HG03575 (cell line): Measurements from ENCODE around the gene SEPHS2.
"Not testable (repeated sequence)": the region's sequence is repeated elsewhere in the genome, so short reads cannot be mapped to it uniquely, and the experiment has no call there.

Experiments
- ATAC-seq: cut with Tn5 transposase; IDR thresholded peaks from one replicate; pipeline ENCODE4 v1.9.1; 2021; ENCODE audit not compliant: unreplicated experiment, insufficient number of reproducible peaks, low FRiP score; ENCODE audit errors: extremely low read depth

SEPHS2 gene

DNA sequence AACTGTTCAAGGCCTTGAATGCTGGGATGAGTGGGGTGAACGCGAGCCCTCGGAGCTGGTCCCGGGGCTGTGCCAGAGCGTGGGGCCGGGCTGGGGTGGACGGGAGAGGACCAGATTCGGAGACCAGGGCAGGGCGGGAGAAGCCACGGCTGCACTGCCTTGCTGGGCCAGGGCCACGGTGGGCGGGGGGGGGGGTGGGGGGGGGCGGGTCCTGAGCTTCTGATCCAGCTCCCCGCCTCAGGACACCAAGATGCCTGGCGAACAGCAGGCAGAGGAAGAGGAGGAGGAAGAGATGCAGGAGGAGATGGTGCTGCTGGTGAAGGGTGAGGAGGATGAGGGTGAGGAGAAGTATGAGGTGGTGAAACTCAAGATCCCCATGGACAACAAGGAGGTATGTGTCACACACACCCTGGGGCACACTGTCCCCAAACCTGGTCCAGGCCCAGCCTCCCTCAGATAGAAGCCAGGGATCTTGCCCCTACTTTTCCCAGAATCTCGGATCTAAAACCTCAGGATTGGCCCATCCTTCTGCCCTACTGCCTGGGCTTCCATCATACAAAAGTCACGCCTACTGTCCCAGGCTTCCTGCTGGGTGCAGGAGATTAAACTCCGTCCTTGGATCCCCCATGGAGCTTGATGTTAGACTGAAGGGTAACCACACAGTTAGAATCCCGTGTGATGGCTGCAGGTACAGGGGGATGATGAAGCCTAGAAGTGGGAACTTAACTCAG, 37.7 kb downstream of the SEPHS2 start:
- no peak for ATAC-seq

DNA sequence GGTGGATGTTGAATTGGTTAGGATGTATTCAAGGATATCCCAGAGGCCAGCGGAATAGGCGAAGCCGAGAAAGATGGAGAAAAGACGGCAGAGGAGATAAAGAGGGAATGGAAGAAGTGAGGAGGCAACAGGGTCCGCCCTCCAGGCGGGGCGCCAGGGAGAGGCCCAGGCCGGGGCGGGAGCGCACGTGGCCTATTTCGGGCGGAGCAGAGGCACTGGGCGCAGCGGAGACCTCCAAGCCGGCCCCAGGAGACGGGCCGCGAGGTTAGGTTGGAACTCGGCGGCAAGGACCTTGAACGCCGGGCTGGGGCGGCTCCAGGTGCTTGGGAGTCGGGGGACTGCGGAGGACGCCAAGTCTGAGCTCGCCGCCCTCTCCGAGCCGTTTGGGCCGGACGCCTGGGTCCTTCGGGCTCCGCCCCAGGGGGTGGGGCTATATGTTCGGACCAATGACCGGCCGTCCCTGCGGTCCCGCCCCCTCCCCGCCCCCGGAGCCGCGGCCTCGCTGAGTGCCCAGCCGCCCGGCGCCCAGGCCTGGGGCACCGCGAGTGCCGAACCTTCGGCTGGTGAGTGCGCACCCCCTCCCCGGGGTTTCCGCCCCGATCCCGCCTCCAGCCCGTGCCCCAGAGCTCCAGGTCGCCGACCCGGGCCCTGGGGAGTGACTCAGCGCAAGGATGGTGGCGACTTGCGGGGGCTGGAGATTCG, 38.4 kb downstream of the SEPHS2 start, which contains the start of gene ZNF771:
TSS of gene ZNF771 (plus strand) at position 505 of the 702 bp plus-strand sequence. CDS start 448 bp downstream, outside the sequence.
- ATAC-seq = no peak

DNA sequence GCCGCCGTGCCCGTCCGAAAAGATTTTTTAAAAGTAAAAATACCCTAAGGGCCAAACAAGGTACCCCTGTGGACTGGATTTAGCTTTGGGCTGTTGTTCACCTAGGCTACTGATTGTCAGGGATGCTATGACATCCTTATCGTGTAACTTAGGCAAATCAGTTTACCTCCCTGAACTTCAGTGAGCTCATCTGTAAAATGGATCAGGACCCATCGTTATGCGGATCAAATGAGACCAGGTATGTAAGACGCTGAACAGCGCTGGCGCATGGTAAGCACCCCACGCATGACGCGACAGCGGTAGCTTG, 38.9 kb downstream of the SEPHS2 start:
- ATAC-seq = no peak

DNA sequence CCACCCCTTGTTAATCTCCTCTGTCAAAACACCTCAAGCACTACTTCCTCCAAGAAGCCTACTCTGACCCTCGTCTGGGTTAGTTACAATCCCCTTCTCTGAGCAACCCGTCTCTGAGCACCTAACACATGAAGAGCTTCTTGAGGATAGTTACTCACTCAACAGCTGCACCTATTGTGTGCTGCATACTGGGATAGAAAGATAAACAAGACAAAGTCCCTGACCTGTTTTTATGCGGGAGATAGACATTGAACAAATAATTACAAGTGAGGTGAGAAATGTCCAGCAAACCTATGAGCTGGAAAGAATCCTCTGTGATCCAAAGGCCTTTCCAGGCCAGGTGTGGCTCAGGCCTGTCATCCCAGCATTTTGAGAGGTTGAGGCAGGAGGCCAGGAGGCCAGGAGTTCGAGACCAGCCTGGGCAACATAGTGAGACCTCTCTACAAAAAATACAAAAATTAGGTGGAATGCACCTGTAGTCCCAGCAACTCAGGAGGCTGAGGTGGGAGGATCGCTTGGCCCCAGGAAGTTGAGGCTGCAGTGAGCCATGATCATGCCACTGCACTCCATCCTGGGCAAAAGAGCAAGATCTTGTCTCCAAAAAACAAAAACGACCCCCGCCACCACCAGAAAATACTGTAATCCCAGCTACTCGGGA, 43.8 kb downstream of the SEPHS2 start:
- ATAC-seq = no peak

DNA sequence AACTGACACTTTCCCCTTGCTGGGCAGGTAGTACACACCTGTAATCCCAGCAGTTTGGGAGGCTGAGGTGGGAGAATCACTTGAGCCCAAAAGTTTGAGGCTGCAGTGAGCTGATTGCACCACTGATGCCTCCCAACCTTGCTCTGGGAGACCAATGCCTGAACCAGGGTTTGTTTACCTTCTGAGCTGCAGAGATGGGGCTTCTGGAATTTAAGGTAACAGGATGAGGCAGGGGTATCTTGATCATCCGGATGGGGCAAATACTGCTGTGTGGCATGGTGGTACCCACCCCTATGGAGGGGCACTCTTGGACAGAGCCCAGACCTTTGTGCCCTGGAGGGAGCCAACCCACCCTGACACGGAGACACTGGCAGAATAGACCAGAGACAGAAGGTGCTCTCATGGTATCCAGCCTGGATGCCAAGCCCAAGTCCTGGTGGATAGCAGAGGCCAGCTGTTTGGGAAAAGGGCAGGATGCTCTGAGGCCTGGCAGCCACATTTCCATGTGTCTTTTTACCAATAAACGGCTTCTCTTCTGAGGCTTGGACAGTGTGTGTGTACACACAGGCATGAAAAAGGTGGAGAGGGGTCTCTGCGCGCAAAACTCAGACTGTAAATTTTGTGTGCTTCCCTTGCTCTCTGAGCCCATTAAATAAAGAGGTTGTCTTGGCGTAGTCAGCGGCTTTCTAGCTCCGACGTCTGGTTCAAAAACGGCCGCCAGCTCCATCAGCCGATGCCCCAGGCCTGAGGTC, 46.1 kb downstream of the SEPHS2 start:
- no peak for ATAC-seq

DNA sequence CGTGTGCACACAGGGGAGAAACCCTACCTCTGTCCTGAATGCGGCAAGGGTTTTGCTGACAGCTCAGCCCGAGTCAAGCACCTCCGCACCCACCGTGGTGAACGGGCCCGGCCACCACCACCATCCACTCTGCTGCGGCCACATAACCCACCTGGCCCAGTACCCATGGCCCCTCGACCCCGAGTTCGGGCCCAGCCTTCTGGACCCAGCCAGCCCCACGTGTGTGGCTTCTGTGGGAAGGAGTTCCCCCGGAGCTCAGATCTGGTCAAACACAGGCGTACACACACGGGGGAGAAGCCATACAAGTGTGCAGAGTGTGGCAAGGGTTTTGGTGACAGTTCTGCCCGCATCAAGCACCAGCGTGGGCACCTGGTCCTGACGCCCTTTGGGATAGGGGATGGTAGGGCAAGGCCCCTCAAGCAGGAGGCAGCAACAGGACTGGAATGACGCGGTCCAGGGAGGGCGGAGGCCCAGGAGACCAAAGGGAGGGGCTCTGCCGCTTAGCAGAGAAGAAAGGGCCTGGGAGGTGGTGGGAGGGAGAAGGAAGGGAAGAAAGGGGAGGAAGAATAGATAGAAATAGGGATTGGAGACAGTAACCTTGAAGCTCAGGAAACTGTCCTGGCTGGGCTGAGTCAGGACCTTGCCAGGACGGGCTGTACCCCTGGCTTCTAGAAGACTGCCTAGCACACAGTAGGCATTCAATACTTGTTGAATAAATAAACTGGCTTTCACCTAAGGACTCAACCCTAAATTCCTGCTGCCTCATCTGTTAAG, 46.8 kb downstream of the SEPHS2 start:
- no peak for ATAC-seq

DNA sequence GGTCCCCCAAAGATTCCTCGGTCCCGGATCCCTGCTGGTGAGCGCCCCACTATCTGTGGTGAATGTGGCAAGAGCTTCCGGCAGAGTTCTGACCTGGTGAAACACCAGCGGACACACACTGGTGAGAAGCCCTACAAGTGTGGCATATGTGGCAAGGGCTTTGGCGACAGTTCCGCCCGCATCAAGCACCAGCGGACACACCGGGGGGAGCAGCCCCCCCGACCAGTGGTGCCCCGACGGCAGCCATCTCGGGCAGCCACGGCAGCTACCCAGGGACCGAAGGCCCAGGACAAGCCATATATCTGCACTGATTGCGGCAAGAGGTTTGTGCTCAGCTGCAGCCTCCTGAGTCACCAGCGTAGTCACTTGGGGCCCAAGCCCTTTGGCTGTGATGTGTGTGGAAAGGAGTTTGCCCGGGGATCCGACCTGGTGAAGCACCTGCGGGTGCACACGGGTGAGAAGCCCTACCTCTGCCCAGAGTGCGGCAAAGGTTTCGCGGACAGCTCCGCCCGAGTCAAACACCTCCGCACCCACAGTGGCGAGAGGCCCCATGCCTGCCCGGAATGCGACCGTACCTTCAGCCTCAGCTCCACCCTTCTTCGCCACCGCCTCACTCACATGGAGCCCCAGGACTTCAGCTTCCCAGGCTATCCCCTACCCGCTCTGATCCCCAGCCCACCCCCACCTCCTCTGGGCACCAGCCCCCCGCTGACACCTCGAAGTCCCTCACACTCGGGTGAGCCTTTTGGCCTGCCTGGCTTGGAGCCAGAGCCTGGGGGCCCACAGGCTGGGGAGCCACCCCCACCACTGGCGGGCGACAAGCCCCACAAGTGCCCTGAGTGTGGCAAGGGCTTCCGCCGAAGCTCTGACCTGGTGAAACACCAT, 47.7 kb downstream of the SEPHS2 start:
- ATAC-seq = no peak

DNA sequence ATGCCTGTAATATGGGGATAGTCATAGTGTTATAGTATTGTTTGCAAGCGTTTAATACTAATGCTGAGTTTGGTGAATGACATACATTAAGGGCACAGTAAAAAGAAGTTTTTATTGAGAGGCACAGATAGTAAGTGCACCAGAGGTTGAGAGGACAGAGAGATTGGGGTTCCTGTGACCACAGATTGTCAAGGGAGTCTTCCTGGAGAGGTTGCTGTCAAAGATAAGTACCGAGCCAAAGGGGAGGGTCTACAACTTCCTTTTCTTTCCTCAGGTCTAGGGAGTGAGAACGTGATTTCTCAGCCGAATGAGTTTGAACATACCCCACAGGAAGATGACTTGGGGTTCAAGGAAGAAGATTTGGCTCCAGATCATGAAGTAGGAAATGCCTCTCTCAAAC, 48.6 kb downstream of the SEPHS2 start:
- no peak for ATAC-seq

DNA sequence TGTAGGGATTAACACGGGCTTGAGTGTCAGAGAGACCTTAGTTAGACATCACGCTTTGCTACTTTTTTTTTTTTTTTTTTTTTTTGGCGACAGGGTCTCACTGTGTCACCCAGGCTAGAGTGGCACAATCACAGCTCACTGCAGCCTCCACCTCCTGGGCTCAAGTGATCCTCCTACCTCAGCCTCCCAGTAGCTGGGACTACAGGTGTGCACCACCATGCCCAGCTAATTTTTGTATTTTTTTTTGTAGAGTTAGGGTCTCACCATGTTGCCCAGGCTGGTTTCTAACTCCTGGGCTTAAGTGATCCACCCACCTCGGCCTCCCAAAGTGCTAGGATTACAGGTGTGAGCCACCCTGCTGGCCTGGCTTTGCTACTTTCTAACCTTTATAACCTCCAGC, 49.0 kb downstream of the SEPHS2 start:
- not testable (repeated sequence) for ATAC-seq

DNA sequence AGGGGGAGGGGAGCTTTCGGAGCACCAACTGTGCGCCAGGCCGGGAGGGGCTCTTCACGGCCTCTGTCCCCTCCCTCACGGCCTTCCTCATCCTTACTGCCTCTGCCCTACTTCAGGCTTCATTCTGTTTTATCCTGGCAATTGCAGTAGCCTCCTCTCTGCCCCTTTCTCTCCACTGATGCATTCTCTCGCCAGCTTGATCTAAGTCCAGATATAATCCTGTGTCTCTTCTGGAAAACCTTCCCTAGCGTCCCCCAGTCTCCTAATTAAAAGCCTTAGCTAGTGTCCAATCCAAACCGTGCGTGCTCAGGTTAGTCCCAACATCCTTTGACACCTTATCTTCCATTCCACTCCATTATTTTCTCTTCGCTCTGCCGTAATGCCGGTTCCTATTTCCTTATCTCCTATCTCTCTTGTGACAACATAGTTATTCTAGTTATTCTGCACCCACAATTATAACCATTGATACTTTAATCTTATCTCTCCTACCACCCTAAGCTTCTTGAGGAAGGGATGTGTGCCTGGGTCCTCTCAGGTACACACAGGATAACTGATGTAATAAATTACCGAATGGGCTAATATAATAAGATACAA, 49.6 kb downstream of the SEPHS2 start:
- no peak for ATAC-seq

DNA sequence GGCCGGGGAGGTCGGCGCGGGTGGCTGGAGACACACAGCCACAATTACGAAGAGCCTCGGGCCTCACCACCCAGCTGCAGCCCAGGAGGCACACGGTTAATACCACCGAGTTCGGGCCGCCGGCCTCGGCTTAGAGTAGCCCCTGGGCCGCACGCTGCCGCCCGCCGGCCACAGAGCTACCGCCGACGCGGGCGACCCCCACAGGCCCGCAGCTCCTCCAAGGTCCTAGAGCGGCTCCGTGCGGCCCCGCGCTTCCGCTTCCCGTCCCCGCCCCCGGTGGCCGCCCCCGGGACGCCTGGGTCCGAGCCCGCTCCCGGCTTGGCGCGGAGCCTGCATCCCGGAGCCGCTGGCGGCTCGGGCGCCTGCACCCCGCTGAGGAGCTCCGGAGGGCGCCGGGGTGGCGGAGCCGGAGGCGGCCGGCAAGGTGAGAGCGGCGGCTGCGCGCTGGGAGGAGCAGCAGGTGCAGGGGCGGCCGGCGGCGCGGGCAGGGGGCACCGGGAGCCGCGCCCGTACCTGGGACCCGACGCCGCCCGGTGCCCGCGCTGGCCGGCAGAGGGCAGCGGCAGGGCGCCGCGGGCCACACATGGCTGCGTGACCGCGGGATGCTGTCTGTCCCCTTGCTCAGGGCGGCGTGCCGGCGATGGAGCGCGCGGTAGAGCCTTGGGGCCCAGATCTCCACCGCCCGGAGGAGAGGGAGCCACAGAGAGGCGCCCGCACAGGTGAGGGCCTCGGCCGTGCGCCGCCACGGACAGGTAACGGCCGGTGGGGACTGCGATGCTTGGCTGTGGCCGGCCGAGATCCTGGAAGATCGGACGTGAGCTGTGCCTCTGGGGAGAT, 50.3 kb downstream of the SEPHS2 start, which contains the start of gene ZNF48:
TSS of gene ZNF48 (plus strand) at position 266 of the 837 bp plus-strand sequence. CDS start at position 641, 375 bp downstream.
- ATAC-seq = no peak

DNA sequence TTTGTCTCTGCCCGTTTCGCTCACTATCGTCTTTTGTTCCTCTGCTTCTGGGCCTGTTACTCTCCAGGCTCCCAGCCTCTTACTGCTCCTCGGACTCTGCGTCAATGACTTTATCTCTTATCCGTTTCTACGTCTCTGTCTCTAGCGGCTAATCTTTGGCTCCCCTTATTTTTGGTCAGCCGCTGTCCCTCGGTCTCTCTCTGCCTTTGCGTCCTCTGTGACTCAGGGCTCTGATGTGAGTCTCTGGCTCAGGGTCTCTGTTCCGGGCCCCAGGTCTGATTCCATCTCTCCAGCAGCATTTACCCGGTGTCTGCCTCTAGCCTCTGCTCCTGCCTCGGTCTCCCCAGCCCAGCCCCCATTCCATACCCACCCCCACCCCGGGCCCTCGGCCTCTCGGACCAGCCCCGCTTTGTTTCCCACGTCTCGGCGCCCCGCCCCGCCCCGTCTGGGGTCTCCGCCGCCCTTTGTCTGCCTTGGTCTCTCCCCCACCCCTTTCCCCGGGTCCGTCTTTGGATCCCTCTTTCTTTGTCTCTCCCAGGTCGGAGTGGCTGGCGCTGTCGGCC, 51.0 kb downstream of the SEPHS2 start:
- no peak for ATAC-seq
